HG03066 (cell line): ENCODE results near the gene ZNF512.
"Not testable (repeated sequence)": the region's sequence is repeated elsewhere in the genome, so short reads cannot be mapped to it uniquely, and the experiment has no call there.

Source experiments
- ATAC-seq: cut with Tn5 transposase; IDR thresholded peaks from one replicate; pipeline ENCODE4 v1.9.1; 2021; ENCODE audit warnings: low read depth; ENCODE audit not compliant: unreplicated experiment

The ZNF512 gene

DNA sequence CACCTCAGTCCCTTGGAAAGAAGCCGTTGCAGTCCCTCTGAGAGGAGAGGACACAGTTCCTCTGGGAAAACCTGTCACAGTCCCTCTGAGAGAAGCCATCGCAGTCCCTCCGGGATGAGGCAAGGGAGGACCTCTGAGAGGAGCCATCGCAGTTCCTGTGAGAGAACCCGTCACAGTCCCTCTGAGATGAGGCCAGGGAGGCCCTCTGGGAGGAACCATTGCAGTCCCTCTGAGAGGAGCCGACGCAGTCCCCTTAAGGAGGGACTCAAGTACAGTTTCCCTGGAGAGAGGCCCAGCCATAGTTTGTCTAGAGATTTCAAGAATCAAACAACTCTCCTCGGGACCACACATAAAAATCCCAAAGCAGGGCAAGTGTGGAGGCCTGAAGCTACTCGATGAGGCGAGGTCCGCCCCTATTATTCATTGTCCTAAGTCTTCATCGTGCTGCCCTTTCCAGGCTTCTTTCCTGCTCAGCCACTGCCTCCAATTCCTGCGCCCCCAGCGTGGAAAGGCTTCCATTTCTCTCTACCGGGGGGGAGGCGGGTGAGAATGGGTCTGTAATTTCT lies 630 bp upstream of the ZNF512 start:
- ATAC-seq = no peak

DNA sequence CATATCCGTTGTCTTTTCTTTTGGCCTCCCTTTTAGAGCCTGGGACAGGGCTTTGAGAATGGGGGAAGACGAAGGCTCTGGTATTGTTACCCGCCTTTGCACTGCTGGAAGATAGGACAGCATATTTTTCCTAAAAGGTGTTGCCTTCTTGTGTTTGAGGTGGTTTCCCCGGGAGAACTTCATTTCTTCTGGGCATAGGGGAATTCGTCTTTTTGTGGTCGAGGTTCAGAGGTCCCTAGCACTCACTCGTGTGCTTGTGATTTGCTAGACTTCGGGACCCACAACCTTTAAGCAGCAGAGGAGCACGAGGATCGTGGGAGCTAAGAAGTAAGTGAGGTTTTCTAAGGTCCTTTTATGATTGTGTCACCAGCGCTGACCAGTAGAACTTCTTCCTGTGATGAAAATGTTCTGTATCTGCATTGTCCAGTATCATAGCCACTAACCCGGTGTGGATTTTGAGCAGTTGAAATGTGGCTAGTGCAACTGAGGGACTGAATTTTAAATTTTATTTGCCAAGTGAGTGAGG lies 611 bp downstream of the ZNF512 start:
- ATAC-seq = no peak

DNA sequence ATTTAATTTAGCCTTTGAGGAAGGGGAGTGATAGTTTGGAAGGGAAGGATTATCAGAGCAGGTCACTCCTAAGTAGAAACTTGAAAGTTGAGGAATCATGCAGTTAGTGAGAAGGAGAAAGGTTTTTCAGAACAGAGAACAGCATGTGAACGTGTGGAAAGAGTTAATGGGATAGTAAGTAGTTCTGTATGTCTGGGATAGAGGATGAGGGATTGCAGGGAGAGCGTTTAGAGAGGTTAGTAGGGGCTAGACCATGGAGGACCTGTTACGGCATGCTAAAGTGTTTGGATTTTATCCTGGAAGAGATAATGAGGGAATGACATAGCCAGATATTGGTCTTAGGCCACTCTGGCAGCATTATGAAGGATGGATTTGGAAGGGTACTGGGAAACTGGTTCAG lies 1.8 kb downstream of the ZNF512 start:
- no peak for ATAC-seq

- ATAC-seq = no peak
Measured at GRCh38 chr2:27587025-27587424, 4.2 kb downstream of the ZNF512 start.

- ATAC-seq = no peak
Measured at GRCh38 chr2:27588308-27588707, 5.5 kb downstream of the ZNF512 start.

GRCh38 chr2:27591745-27592144 lies 8.9 kb downstream of the ZNF512 start:
- no peak for ATAC-seq

DNA sequence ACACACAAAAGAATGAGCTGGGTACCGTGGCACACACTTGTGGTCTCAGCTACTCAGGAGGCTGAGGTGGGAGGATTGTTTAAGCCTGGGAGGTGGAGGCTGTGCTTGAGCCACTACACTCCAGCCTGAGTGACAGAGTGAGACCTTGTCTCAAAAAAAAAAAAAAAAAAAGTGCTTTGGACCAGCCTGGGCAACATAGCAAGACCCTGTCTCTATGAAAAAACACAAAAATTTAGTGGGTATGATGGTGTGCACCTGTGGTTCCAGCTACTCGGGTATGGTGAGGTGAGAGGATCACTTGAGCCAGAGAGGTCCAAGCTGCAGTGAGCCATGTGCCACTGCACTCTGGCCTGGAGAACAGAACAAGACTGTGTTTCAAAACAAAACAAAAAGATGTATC lies 10.4 kb downstream of the ZNF512 start:
- ATAC-seq = no peak

- ATAC-seq = not testable (repeated sequence)
Measured at GRCh38 chr2:27594020-27594703, 11.3 kb downstream of the ZNF512 start.

- not testable (repeated sequence) for ATAC-seq
Measured at GRCh38 chr2:27595412-27595811, 12.6 kb downstream of the ZNF512 start.

DNA sequence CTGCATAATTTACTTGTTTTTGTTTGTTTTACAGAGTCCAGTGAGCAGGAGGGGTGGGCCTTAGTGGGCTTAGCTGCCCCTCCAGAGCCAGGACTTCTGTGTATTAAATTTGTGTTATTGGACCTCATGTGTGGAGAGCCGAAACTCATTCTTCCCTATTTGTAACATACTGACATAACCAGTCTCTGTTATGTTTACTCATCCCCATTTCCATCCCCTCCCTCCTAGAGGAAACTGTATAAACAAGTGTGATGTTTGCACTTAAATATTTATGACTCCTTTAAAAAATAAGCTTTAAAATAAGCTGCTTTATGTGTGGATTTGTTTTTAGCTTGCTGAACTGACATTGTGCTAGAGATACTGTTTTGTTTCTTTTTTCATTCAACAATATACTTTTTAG lies 13.8 kb downstream of the ZNF512 start:
- no peak for ATAC-seq

- no peak for ATAC-seq
Measured at GRCh38 chr2:27606611-27607010, 23.8 kb downstream of the ZNF512 start.

GRCh38 chr2:27613985-27614384 lies 31.1 kb downstream of the ZNF512 start:
- ATAC-seq = no peak

GRCh38 chr2:27615316-27615715 lies 32.5 kb downstream of the ZNF512 start:
- no peak for ATAC-seq

DNA sequence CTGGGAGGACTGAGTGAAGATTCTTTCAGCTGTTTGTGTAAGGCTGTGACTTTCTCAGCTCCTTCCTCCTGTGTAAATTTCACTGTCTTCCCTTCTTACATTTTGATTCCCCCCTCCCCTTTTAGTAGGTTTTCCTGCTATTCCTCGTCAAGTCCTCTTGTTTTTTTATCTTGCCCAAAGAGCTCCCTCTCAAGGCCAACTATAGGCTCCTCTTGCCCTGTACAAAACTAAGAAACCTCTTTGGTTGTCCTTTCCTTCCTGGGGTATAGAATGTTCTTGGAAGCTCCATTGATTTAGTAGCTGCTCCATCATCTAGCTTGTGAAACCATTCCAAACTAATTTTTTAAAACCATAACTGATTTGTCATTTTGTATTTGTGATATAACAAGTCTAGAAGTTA lies 38.7 kb downstream of the ZNF512 start:
- no peak for ATAC-seq

GRCh38 chr2:27622921-27623384 lies 40.1 kb downstream of the ZNF512 start:
- ATAC-seq = no peak

DNA sequence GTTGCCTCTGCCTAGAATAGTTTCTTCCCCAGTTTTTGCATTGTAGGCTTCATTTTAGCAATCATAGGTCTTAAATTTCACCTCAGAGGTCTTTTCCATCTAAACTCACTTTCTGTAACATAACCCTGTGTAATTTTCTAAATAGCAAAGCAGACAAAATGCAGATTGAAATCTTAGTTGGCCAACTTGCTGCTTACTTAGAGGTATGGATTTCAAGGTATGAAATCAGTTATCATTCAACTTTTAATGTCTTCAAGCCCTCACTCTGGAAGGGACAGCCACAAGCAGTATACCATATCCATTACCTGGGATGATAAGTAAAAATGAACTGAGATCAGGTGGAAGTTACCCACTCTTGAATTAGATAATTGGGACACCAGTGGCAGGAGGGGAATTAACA lies 42.1 kb downstream of the ZNF512 start:
- no peak for ATAC-seq

DNA sequence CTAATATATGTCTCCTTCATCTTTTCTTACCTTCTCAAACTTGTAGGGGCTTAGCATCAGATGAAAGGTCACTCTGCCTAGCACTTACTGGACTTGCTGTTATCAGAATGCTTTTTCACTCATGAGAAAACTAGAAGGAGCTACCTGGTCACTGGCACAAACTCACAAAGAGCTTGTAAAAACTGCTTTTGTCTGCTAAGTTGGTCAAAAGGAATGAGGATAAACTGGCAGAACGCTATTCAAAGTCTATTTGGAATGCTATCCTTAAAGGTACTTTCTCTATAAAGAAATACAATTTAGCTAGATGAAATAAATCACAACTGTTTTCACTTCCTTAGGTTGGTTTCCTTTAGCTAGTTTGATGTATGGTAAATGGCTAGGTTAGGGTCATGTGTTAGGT lies 43.5 kb downstream of the ZNF512 start:
- ATAC-seq = not testable (repeated sequence)

- ATAC-seq = not testable (repeated sequence)
Measured at GRCh38 chr2:27626921-27627320, 44.1 kb downstream of the ZNF512 start.

DNA sequence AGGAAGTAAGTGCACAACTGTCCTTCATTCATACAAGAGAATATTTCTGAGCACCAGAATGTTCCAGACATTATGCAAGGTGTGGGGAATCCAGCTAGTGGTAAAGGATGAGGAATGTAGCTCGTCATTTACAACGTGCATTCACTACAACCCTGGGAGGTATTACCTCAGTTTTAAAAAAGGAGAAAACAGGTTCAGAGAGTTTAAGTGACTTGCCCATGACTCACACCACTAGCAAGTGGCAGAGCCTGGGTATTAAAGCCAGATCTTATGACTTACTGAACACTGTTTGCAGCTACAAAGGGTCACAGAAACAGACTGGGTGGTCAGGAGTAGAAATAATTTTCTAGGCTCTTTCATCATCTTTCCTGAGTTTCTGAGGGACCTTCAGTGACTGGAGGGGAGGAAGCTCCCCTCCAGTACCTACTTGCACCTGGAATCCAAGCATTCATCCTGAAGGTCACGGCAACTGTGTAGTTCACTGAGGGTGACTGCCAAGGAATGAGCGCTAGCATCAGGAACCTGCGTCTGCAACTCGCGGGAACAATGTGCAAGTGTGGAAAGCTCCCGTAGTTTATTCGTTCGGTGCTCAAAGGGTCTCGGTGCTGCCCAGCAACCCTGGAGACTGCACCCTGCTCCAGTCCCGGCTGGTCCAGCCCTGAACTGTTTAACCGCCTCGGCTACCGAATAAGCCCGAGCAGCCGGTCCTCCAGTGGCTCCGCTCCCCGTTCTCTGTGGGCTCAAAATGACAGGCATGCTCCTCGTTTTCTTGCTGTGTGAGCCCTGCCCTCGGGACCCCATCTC lies 45.3 kb downstream of the ZNF512 start:
- ATAC-seq = peak; percentile 26

GRCh38 chr2:27628767-27629709 lies 46.2 kb downstream of the ZNF512 start, which contains the start of the genes CCDC121 and GPN1:
TSS of gene CCDC121 (minus strand) at chr2:27629012. CDS start at chr2:27627799, 1,213 bp downstream.
TSS of gene GPN1 (plus strand) at chr2:27629050. CDS start at chr2:27629059, 9 bp downstream.
- ATAC-seq = peak; percentile 99
